NCI-H345 treated with DMSO at 0.1 percent for 48 hours (cell line): ENCODE data around the gene TMED7.

Experiments used
- DNase-seq: peaks from one replicate; lab custom pipeline; 2025; ENCODE audit not compliant: unreplicated experiment; lab: John Stamatoyannopoulos, UW

The TMED7 gene

GRCh38 chr5:115585265-115585664 is 40.6 kb downstream of the TMED7 start:
- DNase-seq = no peak

DNA sequence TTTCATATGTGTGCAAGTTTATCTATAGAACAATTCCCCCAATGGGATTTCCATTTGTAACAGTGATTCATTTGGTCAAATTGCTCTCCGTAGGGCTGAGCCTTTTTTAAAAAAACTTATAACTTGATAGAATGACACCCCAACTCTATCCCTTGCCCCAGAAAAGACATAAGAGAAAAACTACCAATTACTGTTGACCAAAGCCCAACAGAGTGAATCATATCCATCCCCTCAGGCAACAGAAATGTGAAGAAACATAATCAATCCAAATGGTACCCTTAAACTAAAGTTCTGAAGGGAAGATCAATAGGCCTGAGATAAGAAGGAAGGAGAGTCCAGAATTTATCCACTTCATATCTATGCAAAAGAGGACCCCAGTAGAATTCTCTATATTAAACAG is 41.3 kb downstream of the TMED7 start:
- DNase-seq = no peak

DNA sequence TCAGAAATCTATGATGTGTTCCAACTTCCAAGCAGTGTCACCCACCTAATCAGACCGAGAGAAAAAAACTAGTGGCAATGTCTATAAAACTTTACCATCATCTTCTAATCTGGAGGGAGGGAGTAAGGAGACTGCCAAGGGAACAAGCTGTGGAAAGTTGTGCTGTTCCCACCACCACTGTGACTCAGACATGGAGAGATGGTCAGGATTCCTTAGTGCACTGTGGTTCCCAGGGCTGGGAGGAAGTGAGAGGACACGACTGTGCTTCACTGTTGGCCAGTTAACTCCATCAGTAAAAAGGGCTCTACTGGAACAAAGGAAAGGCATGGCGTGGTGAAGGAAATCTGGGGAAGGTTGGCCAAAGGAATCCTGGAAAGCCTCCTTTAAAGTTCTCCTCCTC is 42.4 kb downstream of the TMED7 start:
- no peak for DNase-seq

DNA sequence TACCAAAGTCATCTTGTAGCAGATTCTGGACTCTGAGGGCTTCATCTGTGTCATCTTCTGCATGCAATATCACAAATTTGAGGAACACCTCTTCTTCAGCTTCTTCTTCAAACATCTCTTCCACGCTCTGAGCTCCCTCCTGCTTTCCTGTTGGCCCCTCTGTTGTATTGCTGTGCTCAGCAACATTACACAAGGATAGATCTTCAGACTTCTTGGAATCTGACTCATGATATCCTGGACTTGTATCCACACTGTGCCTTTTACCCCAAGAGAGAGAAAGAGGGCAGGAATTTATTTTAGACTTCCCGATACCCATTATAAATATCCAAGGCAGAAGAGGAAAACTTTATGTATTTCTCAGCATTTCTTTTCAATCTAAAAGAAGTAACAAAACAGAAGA is 44.9 kb downstream of the TMED7 start:
- DNase-seq = no peak

- no peak for DNase-seq
Measured at GRCh38 chr5:115579747-115580173, 46.1 kb downstream of the TMED7 start.

DNA sequence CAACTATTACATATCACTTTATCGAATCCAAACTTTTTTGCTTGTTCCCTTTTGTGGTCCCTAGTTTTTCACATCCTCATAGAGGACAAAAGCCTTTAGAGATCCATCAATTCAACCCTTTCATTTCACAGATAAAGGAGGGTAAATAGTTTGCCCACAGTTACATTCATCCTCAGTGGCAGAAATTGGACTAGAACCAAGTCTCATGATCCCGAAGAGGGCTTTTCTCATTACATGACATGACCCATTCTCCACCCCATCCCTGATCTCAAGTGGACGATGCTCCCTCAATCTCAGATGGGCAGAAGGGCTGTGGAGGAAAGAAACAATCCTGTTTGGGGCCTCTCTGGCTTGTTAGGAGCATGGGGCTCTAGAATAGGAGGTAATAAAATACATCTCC is 46.6 kb downstream of the TMED7 start:
- no peak for DNase-seq

GRCh38 chr5:115578657-115579056 is 47.2 kb downstream of the TMED7 start:
- DNase-seq = no peak

- DNase-seq = no peak
Measured at GRCh38 chr5:115577741-115578140, 48.1 kb downstream of the TMED7 start.

GRCh38 chr5:115577329-115577728 is 48.5 kb downstream of the TMED7 start:
- DNase-seq = no peak

DNA sequence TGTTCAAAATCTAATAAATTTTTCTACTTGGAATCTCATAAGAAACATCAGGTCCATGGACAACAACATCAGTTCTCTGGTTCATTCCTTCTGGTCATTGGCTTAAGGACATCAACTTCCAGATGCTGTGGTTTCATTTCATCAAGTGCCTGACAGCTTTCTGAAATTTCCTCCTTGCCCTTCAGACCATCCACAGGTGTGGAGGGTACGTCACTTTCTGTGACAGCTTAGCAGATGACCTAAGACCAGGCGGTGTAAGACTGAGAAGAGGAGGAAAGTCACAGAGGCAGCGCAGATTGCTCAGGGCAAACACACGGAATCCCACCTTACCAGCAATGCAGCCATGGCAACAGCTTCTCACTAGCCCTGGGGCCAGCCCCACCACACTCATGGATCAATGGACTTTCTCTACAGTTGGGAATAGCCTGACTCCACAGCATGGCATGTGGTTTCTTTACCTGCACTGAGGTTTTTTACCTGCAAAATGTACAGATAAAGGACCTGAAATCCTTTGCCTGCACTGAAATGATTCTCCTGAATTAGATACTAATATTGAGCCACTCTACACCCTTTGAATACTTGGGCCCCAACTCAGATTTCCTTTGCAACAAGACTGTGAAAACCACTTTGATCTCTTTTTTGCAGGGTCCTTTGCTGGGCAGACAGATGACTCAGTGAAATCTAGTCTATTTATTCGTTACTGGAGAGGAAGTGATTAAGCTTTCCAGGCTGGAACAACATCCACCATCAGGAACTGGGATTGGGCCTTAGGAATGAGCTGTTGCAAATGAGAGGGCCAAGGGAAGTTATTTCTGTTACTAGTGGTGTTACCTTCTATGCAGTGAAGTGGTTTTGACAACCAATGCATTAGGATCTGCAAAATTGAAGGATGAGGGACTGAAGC is 50.4 kb downstream of the TMED7 start:
- DNase-seq = no peak

DNA sequence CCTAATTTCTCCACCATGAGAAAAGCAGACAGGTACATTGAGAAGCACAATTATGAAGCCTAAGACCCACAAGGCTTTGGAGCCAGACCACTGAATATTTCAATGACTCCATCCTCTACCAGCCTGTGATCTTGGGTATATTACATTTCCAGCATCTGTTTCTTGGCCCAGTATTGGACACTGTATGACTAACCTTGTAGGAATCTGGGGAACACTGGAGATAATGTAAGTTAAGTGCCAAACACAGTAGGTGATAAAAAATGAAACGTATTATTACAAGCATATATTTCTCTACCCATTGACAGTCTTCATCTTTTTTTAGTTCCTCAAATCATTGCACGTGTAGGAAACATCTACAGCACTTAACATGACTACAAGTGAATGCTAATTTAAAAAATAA is 52.7 kb downstream of the TMED7 start:
- no peak for DNase-seq

DNA sequence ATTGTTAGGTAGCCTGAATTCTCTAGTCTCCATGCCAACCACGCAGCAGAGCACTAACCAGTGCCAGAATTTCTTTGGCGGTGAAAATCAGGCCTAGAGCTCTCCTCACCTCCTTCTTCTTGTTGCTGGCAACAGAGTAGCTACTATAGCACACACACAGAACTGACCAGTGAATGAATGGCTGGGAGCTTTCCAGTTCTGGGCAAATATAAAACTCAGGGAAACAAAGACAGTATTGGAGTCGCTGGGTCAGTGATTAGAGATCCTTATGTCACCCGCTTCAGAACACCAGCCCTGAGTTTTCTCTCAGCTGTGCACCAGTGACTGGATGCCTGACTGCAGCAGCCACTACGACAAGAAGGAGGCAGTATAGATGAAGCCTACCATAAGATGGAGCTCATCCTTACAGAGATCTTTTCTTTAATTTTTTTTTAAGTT is 54.4 kb downstream of the TMED7 start:
- DNase-seq = no peak

- no peak for DNase-seq
Measured at GRCh38 chr5:115568668-115569067, 57.2 kb downstream of the TMED7 start.

GRCh38 chr5:115565233-115565632 is 60.6 kb downstream of the TMED7 start:
- no peak for DNase-seq
